ENCODE results near the gene IFI27L2.
A peak's percentile ranks its signal among the peaks of the same experiment; 100 is the strongest.

IFI27L2 gene

DNA sequence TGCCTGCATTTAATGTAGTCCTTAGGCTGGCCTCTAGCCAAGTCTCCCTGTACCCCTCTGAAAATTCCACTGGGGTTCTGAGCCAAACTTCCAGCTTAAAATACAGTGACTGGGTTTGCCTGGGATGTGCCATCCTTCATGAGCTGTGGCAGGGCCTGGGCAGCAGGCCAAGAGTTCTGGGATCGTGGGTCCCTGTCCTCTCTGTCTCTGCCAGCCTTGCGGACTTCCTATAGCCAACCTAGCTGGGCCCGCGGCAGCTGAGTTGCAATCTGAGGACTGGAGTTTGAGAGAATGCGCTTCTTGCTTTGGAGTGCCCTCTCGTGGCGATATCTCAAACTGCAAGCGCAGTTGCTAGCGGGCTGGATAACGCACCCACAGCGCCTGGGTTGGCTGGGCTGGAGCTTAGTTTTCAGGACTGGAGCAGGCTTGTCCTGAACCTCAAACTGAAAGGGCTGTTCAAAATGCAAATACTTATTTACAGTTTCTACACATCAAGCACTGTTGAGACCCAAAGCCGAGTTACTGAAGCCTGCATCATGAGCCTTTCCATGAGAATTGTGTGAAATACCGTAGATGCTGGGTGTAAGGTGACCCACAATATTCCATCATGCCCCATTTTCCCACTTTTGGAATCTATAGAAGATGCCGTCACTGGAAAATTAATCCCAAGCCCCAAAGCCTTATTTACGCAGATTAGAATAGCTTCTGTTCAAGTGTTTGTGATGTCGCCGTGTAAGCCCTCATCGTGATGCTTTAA is 7.3 kb upstream of the IFI27L2 start:
- peak; percentile 80 for DNase-seq (ENCODE audit: low read depth)
- H3K4me3 ChIP-seq (ENCODE audit: control insufficient read depth, low read depth, low read length) = no peak overlapping the region
- TF ChIP-seq, protein P1, sequence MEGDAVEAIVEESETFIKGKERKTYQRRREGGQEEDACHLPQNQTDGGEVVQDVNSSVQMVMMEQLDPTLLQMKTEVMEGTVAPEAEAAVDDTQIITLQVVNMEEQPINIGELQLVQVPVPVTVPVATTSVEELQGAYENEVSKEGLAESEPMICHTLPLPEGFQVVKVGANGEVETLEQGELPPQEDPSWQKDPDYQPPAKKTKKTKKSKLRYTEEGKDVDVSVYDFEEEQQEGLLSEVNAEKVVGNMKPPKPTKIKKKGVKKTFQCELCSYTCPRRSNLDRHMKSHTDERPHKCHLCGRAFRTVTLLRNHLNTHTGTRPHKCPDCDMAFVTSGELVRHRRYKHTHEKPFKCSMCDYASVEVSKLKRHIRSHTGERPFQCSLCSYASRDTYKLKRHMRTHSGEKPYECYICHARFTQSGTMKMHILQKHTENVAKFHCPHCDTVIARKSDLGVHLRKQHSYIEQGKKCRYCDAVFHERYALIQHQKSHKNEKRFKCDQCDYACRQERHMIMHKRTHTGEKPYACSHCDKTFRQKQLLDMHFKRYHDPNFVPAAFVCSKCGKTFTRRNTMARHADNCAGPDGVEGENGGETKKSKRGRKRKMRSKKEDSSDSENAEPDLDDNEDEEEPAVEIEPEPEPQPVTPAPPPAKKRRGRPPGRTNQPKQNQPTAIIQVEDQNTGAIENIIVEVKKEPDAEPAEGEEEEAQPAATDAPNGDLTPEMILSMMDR (conservative IDR thresholded peaks at IDR 0.05; ENCODE audit: control insufficient read depth, insufficient read depth, low read depth, low read length) = peak; percentile 98

DNA sequence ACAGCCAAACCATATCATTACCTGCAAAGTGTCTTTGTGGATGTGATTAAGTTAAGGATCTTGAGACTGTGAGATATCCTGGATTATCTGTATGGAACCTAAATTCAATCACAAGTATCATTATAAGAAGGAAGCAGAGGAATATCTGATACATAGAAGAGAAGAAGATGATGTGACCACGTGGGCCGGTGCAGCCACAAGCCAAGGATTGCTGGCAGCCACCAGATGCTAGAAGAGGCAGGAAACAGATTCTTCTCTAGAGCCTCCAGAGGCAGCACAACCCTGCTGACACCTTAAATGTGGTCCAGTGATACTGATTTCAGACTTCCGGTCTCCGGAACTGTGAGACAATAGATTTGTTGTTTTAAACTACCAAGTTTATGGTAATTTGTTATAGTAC is 6.1 kb upstream of the IFI27L2 start:
- no peak for DNase-seq (ENCODE audit: low read depth)
- TF ChIP-seq, protein P1 (conservative IDR thresholded peaks at IDR 0.05; ENCODE audit: control insufficient read depth, insufficient read depth, low read depth, low read length) = no peak
- H3K4me3 ChIP-seq (ENCODE audit: control insufficient read depth, low read depth, low read length) = no peak overlapping the region

DNA sequence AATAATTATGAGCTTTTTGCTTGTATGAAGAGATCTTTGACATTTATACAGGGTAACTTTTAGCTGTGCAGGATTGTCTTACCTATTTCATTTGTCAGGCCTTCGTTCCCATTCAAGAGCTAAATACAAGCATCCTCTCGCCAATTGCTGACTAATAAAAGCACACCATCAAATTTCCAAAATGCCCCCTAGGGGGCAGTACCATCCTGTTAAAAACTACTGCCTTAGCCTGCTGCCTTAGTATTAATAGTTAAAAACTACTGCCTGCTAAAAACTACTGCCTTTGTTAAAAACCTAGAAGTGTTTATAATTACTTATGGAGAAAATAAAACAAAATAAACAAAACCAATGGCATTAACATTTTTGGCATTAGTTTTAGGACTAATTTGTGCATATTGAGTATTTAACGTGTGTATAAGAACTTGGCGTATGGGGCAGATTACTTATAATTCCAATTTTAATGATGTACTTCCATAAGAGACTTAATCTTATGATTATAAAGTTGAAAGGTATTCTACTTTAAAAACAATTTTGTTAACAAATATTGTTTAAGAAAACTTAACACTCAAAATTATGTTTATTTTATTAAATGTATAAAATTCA is 3.0 kb upstream of the IFI27L2 start:
- no peak overlapping the region for H3K4me3 ChIP-seq (ENCODE audit: control insufficient read depth, low read depth, low read length)
- DNase-seq (ENCODE audit: low read depth) = peak; percentile 75
- TF ChIP-seq, protein P1 (conservative IDR thresholded peaks at IDR 0.05; ENCODE audit: control insufficient read depth, insufficient read depth, low read depth, low read length) = peak; percentile 78

DNA sequence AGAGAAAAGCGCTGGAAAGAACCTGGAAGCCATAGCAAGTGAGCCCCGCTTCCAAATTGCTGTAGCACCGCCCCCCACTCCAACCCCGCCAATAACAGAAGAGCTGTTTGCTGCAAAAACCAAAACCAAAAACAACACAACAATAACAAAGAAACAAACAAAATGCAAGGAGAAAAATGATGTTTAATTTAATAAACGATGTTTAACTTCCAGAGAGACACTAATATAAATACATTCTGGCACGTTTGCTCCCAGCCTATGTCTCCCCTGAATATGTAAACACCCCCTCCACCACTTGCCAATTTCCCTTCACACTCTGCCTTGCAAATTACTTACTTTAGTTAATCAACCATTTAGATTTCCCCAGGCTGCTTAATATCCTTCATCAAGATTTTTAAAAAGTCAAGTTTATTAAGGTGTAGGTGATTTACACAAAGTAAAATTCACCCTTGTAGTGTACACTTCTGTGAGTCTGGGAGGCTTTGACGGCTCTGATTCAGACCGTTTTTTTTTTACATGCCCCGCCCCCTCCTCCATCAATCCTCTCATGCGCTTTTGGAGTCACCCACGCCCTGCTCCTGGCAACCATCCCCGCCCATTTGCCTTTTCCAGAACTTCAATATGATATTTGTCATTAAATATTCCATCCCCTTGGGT is 482 bp upstream of the IFI27L2 start:
- H3K4me3 ChIP-seq (ENCODE audit: control insufficient read depth, low read depth, low read length) = peak overlapping the region; percentile 63
- TF ChIP-seq, protein P1 (conservative IDR thresholded peaks at IDR 0.05; ENCODE audit: control insufficient read depth, insufficient read depth, low read depth, low read length) = no peak
- DNase-seq (ENCODE audit: low read depth) = peak; percentile 75

DNA sequence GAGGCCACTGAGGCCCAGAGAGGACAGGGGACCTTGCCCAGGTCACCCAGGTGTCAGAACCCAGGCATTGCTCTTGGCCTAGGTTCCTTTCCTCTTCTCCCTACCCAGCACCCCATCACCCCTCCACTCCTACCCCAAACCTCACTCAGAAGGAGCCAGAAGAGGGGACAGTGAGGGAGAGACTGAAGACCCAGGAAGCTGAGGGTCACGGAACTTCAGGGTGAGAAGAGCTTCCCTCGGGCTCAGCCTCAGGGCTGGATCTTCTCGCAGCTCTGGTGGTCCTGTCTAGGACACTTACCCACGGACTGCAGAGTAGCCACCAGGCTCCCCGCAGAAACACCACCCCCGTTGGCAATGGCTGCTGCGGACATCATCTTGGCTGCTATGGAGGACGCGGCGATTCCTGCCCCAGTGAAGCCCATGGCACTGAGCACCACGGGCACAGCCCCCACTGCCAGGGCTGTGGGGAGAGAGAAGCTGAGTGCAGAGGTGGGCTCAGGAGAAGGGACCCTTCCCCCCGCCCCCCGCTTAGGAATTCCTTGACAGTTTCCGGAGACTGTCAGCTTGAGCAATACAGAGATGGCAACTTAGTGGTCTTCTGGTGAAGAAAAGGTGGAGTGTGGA is 1.1 kb downstream of the IFI27L2 start:
- DNase-seq (ENCODE audit: low read depth) = no peak
- peak overlapping the region; percentile 63 for H3K4me3 ChIP-seq (ENCODE audit: control insufficient read depth, low read depth, low read length)
- TF ChIP-seq, protein P1 (conservative IDR thresholded peaks at IDR 0.05; ENCODE audit: control insufficient read depth, insufficient read depth, low read depth, low read length) = no peak

DNA sequence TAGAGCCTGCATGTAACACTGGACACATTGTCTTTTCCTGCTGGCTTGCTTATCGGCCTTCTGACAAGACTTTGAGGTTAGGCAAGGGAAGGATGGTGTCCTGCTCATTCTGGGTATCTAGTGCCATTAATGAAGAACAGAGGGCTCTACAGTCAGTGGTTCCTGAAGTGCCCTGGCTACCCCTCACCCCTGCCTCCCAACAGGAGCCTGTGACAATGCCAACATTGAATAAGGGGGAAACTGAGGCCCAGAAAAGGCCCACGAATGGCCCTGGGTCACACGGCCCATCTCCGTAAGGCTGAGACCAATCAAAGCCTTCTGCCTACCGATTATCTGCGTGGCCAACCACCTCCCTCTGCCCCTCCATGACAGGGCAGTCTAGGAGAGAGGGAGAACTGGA is 2.1 kb downstream of the IFI27L2 start:
- H3K4me3 ChIP-seq (ENCODE audit: control insufficient read depth, low read depth, low read length) = no peak overlapping the region
- DNase-seq (ENCODE audit: low read depth) = no peak
- TF ChIP-seq, protein P1 (conservative IDR thresholded peaks at IDR 0.05; ENCODE audit: control insufficient read depth, insufficient read depth, low read depth, low read length) = no peak
